Psoas muscle (tissue), 8 donors: Measurements from ENCODE around the gene SYCP3. TPM values are rescaled to one million over a fixed set of nuclear protein-coding genes. Genes with fewer than 3 reads are reported as not detected.

Experiments
- ATAC-seq, 4 donors: fragments of 200-7000 bp; cut with Tn5 transposase; one replicate each; pipeline ENCODE4 v1.9.1; 2020; ENCODE audit warnings: moderate library complexity in 3 of 4, mild to moderate bottlenecking in 2 of 4
- DNase-seq, 2 donors: peaks; one replicate each; pipeline ENCODE4 v3.0.0-alpha.2; 2020
- H3K27ac ChIP-seq: fragments of 200-600 bp; one replicate; pipeline ENCODE4 v1.8.0; 2022
- H3K27me3 ChIP-seq, 3 donors: fragments of 200-600 bp in 1 of 3; one replicate each; pipeline versions ENCODE4 v1.6.1 to v1.8.0; 2013 to 2022; ENCODE audit warnings: low read length in 2 of 3, mild to moderate bottlenecking in 2 of 3, moderate library complexity in 1 of 3; ENCODE audit not compliant: insufficient read depth in 3 of 3
- H3K36me3 ChIP-seq, 2 donors: fragments of 200-600 bp in 1 of 2; one replicate each; pipeline versions ENCODE4 v1.6.1 to v1.8.0; 2013 to 2022; ENCODE audit warnings: low read depth in 1 of 2, mild to moderate bottlenecking in 1 of 2, moderate library complexity in 1 of 2; ENCODE audit not compliant: insufficient read depth in 1 of 2
- H3K4me1 ChIP-seq: fragments of 200-600 bp; one replicate; pipeline ENCODE4 v1.8.0; 2022
- H3K4me3 ChIP-seq: fragments of 200-600 bp; one replicate; pipeline ENCODE4 v1.8.0; 2022; ENCODE audit warnings: mild to moderate bottlenecking
- H3K9me3 ChIP-seq: fragments of 200-600 bp; one replicate; pipeline ENCODE4 v1.8.0; 2022
- WGBS, 3 donors: extraction: QIAGEN DNeasy Blood & Tissue Kit; methylation state at CpG; one replicate each; pipeline versions ENCODE4 v1.1.6 to v1.1.7; 2013; 5-methylcytosine and 5-hydroxymethylcytosine counted together
- intact Hi-C, 2 donors: fragments of 100-400 bp; cut with DNase I; formaldehyde crosslinking; loops; one replicate each; pipeline versions ENCODE4 v1.11.0 to v1.14.2; 2022
- polyA plus RNA-seq, 3 donors: library from polyadenylated mRNA; stranded (reverse); fragments of 200-250 nt; gene quantifications; one replicate each; pipeline ENCODE4 v1.2.3, GENCODE V29; 2013
- total RNA-seq, 4 donors: library from RNA; stranded (reverse); fragmentation: NEBNext Ultra II Directional in 2 of 4; extraction: Animal tissue kit (Norgen Biotek cat#: 25700) in 2 of 4; gene quantifications; one replicate each; pipeline versions ENCODE4 v1.2.1 to v1.2.4, GENCODE V29; 2021 to 2023
- TF ChIP-seq, protein P1 (sequence below): fragments of 200-600 bp; IDR thresholded peaks from one replicate; pipeline ENCODE4 v1.8.0; 2022; ENCODE audit warnings: antibody characterized with exemption
- donor health status: healthy with polysubstance abuse.
- donor health status: DM: no; HTN: no; CAD: no; lungs with moderate emphysema.
- donor health status: Bipolar disorder and iron deficiency.
- donor health status: healthy.
- donor health status: DM: yes; HTN: yes; CAD: no.
- donor health status: DM: no; HTN: no; CAD: no.
- donor health status: DM: no; HTN: no; CAD: no.
- donor health status: DM: yes; HTN: yes; CAD: no.

The SYCP3 gene
- total and polyA plus RNA-seq, 7 donors, result 0.04 to 0.28 (median 0.23) TPM; not detected in 4

DNA sequence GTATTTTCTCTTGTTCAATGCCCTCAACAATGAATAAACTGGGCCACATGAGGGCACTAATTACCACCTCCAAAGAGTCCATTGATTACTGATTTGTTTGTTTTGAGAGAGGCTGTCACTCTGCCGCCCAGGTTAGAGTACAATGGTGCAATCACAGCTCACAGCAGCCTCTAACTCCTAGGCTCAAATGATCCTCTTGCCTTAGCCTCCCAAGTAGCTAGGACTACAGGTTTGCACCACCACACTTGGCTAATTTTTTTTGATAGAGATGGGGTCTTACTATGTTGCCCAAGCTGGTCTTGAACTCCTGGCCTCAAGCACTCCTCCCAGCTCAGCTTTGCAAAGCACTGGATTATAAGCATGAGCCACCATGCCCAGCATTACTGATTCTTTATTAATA, 28.3 kb upstream of the SYCP3 start:
- Histone ChIP-seq H3K4me1 (no peaks in the 10 kb centered on the region), H3K36me3 (peaks cover 0 to 89% of the 10 kb centered on the region in 2 donors), H3K27me3 (no peaks in the 10 kb centered on the region), H3K4me3 (no peak overlapping the region), H3K27ac (no peak overlapping the region), H3K9me3 (no peaks in the 10 kb centered on the region)
- TF ChIP-seq, protein P1, sequence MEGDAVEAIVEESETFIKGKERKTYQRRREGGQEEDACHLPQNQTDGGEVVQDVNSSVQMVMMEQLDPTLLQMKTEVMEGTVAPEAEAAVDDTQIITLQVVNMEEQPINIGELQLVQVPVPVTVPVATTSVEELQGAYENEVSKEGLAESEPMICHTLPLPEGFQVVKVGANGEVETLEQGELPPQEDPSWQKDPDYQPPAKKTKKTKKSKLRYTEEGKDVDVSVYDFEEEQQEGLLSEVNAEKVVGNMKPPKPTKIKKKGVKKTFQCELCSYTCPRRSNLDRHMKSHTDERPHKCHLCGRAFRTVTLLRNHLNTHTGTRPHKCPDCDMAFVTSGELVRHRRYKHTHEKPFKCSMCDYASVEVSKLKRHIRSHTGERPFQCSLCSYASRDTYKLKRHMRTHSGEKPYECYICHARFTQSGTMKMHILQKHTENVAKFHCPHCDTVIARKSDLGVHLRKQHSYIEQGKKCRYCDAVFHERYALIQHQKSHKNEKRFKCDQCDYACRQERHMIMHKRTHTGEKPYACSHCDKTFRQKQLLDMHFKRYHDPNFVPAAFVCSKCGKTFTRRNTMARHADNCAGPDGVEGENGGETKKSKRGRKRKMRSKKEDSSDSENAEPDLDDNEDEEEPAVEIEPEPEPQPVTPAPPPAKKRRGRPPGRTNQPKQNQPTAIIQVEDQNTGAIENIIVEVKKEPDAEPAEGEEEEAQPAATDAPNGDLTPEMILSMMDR, result no peak
- no peak for DNase-seq
- WGBS, 3 donors, result 87 to 95% (median 91%) methylated on average over 1 of the region's 1 CpG
- intact Hi-C loops, result no loop called here
- ATAC-seq, result no peak

- 58 to 80% (median 70%) methylated on average over 5 of the region's 5 CpGs for WGBS, 3 donors
- H3K4me1 ChIP-seq, result no peaks in the 10 kb centered on the region
- no peaks in the 10 kb centered on the region for H3K27me3 ChIP-seq
- intact Hi-C loops, result no loop called here
- H3K4me3 ChIP-seq, result no peak overlapping the region
- ATAC-seq (no peak), DNase-seq (no peak)
- no peak overlapping the region for H3K27ac ChIP-seq
- TF ChIP-seq, protein P1, result no peak
- H3K9me3 ChIP-seq, result no peaks in the 10 kb centered on the region
- H3K36me3 ChIP-seq, result peaks cover 0 to 95% of the 10 kb centered on the region in 2 donors
Measured at GRCh38 chr12:101764051-101764792, 25.0 kb upstream of the SYCP3 start.

- peak in 3 of 4 donors; percentile 38 to 50 (median 40) for ATAC-seq
- TF ChIP-seq, protein P1, result no peak
- intact Hi-C loops, result no loop called here
- H3K27me3 ChIP-seq, result no peaks in the 10 kb centered on the region
- DNase-seq, result no peak
- no peaks in the 10 kb centered on the region for H3K4me1 ChIP-seq
- H3K27ac ChIP-seq, result peak overlapping the region; percentile 15
- WGBS, 3 donors, result 65 to 80% (median 67%) methylated on average over 6 of the region's 6 CpGs
- no peak overlapping the region for H3K4me3 ChIP-seq
- no peaks in the 10 kb centered on the region for H3K9me3 ChIP-seq
- H3K36me3 ChIP-seq, result peaks cover 0 to 93% of the 10 kb centered on the region in 2 donors
Measured at GRCh38 chr12:101763246-101763931, 24.1 kb upstream of the SYCP3 start.

- Histone ChIP-seq H3K27me3 (no peaks in the 10 kb centered on the region), H3K27ac (no peak overlapping the region), H3K9me3 (no peaks in the 10 kb centered on the region), H3K36me3 (peaks cover 0 to 93% of the 10 kb centered on the region in 2 donors), H3K4me1 (no peaks in the 10 kb centered on the region), H3K4me3 (no peak overlapping the region)
- ATAC-seq (no peak), DNase-seq (no peak)
- 89 to 93% (median 90%) methylated on average over 4 of the region's 4 CpGs for WGBS, 3 donors
- TF ChIP-seq, protein P1, result no peak
- intact Hi-C loops, result no loop called here
Measured at GRCh38 chr12:101761781-101762180, 22.5 kb upstream of the SYCP3 start.
